GM18951 (cell line): ENCODE data around the gene PDGFC.

Source experiments
- POLR2A ChIP-seq: IDR thresholded peaks from 4 replicates; pipeline ENCODE4 v1.6.1; 2011; ENCODE audit warnings: mild to moderate bottlenecking; ENCODE audit not compliant: insufficient read length, insufficient read depth; ENCODE audit errors: extremely low read depth
- in situ Hi-C: fragments of 300-500 bp; cut with MboI; formaldehyde crosslinking; loops from one replicate; pipeline ENCODE4 v1.12.0; 2022; ENCODE audit warnings: low sequenced_read_pairs, mixed read lengths, inconsistent platforms; ENCODE audit not compliant: unreplicated experiment

The PDGFC gene

GRCh38 chr4:156953951-156954350, 17.6 kb downstream of the PDGFC start:
- no peak for TF ChIP-seq POLR2A
- in situ Hi-C loops = no loop called here

GRCh38 chr4:156953001-156953400, 18.6 kb downstream of the PDGFC start:
- in situ Hi-C loops = no loop called here
- TF ChIP-seq POLR2A = no peak

- no peak for TF ChIP-seq POLR2A
- in situ Hi-C loops = no loop called here
Measured at GRCh38 chr4:156952078-156952759, 19.4 kb downstream of the PDGFC start.

GRCh38 chr4:156950948-156951347, 20.7 kb downstream of the PDGFC start:
- TF ChIP-seq POLR2A = no peak
- in situ Hi-C loops = no loop called here

- in situ Hi-C loops = no loop called here
- no peak for TF ChIP-seq POLR2A
Measured at GRCh38 chr4:156950090-156950489, 21.5 kb downstream of the PDGFC start.

- TF ChIP-seq POLR2A = no peak
- in situ Hi-C loops = no loop called here
Measured at GRCh38 chr4:156949373-156949814, 22.2 kb downstream of the PDGFC start.

GRCh38 chr4:156948738-156949137, 22.9 kb downstream of the PDGFC start:
- in situ Hi-C loops = no loop called here
- TF ChIP-seq POLR2A = no peak

- in situ Hi-C loops = no loop called here
- TF ChIP-seq POLR2A = no peak
Measured at GRCh38 chr4:156948133-156948532, 23.5 kb downstream of the PDGFC start.

GRCh38 chr4:156946516-156947424, 24.8 kb downstream of the PDGFC start:
- in situ Hi-C loops = no loop called here
- TF ChIP-seq POLR2A = no peak

- in situ Hi-C loops = no loop called here
- no peak for TF ChIP-seq POLR2A
Measured at GRCh38 chr4:156945532-156945931, 26.1 kb downstream of the PDGFC start.

GRCh38 chr4:156942991-156943390, 28.6 kb downstream of the PDGFC start:
- in situ Hi-C loops = no loop called here
- no peak for TF ChIP-seq POLR2A

- TF ChIP-seq POLR2A = no peak
- in situ Hi-C loops = no loop called here
Measured at GRCh38 chr4:156941940-156942548, 29.6 kb downstream of the PDGFC start.

- in situ Hi-C loops = no loop called here
- no peak for TF ChIP-seq POLR2A
Measured at GRCh38 chr4:156939801-156940200, 31.8 kb downstream of the PDGFC start.
